ENCODE measurements around the gene CCDC12.
"Not testable (repeated sequence)": the region's sequence is repeated elsewhere in the genome, so short reads cannot be mapped to it uniquely, and the experiment has no call there.

CCDC12 gene

GRCh38 chr3:46979958-46980497 lies 3.5 kb upstream of the CCDC12 start:
- Mint-ChIP-seq H3K36me3 (peaks cover 3% of the 10 kb centered on the region), H3K27ac (peak overlapping the region; percentile 51), H3K4me1 (peaks cover 64% of the 10 kb centered on the region), H3K9me3 (no peaks in the 10 kb centered on the region), H3K4me3 (peak overlapping the region; percentile 86), H3K27me3 (no peaks in the 10 kb centered on the region)

DNA sequence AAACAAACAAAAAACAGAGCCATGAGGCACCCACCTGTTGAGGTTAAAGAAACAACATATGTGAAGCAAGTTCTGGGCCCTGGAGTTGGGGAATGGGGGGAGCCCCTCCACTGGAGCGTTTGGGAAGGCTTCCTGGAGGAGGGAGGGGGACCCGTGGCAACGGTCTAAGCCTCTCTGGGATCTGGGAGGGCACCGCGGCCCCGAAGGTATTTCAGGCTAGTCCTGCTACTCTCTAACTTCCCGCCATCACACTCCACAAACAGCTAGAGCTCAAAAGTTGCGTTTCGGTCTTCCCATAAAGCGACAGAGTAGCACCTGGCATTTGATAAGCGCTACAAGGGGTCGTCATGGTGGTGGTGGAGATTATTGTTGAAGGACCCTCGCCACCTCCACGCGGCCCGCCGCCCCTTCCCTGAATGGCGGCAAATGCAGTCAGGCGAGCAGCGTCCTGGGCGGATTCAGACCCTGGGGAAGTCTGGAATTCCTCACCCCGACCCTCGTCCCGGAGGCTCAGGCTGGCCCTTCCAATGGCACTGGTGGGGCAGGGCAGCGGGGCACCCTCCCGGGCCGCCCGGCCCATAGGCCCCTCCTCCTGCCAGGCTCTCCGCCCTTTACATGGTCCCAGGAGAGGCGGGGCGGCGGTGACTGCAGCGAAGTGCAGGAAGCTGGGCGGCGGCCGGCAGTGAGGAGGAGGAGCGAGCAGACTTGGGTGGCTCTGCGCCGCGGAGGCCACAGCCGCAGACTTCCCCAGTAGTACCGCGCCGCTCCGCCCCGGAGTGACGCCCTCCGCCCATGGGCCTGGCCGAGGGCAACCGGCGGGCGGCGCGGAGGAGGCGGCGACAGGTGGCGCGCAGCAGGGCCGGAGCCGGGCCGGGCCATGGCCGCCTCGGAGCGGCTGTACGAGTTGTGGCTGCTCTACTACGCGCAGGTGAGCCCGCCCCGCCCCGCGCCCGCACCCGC lies 2.7 kb upstream of the CCDC12 start, which contains the start of gene NBEAL2:
Gene NBEAL2 (plus strand): TSS at position 682 of the 960 bp plus-strand sequence. CDS start 196 bp downstream, at position 878.
- Mint-ChIP-seq H3K36me3 (peaks cover 1% of the 10 kb centered on the region), H3K4me1 (peaks cover 64% of the 10 kb centered on the region), H3K4me3 (peak within 1 kb of the TSS; percentile 88), H3K9me3 (no peaks in the 10 kb centered on the region), H3K27me3 (no peaks in the 10 kb centered on the region), H3K27ac (peak within 1 kb of the TSS; percentile 92)

DNA sequence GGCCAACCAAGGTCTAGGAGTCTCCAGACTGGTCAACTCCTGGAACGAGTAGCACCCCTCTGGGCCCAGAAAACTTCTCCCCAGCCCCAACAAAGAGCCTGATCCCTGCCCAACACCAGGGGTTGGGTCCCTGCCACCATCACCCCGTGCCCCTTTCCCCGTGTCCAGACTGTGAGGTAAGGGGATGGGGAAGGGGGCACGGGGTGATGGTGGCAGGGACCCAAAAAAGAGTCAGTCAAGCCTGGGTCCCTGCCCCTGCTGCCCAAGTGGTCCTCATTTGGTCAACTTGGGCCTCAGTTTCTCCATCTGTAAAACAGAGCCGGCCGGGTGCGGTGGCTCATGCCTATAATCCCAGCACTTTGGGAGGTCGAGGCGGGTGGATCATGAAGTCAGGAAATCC lies 1.8 kb upstream of the CCDC12 start:
- no peaks in the 10 kb centered on the region for H3K27me3 Mint-ChIP-seq
- peaks cover 64% of the 10 kb centered on the region for H3K4me1 Mint-ChIP-seq
- H3K36me3 Mint-ChIP-seq: peaks cover 1% of the 10 kb centered on the region
- H3K4me3 Mint-ChIP-seq: peak overlapping the region; percentile 65
- peak overlapping the region; percentile 92 for H3K27ac Mint-ChIP-seq
- no peaks in the 10 kb centered on the region for H3K9me3 Mint-ChIP-seq

GRCh38 chr3:46977811-46978195 lies 1.3 kb upstream of the CCDC12 start:
- peak overlapping the region; percentile 60 for H3K27ac Mint-ChIP-seq
- H3K27me3 Mint-ChIP-seq: no peaks in the 10 kb centered on the region
- peaks cover 65% of the 10 kb centered on the region for H3K4me1 Mint-ChIP-seq
- peak overlapping the region; percentile 65 for H3K4me3 Mint-ChIP-seq
- peaks cover 1% of the 10 kb centered on the region for H3K36me3 Mint-ChIP-seq
- no peaks in the 10 kb centered on the region for H3K9me3 Mint-ChIP-seq

GRCh38 chr3:46974421-46975171 lies 1.9 kb downstream of the CCDC12 start:
- peaks cover 9% of the 10 kb centered on the region for H3K36me3 Mint-ChIP-seq
- H3K9me3 Mint-ChIP-seq: no peaks in the 10 kb centered on the region
- peak overlapping the region; percentile 70 for H3K27ac Mint-ChIP-seq
- peaks cover 79% of the 10 kb centered on the region for H3K4me1 Mint-ChIP-seq
- H3K27me3 Mint-ChIP-seq: no peaks in the 10 kb centered on the region
- H3K4me3 Mint-ChIP-seq: peak overlapping the region; percentile 100

DNA sequence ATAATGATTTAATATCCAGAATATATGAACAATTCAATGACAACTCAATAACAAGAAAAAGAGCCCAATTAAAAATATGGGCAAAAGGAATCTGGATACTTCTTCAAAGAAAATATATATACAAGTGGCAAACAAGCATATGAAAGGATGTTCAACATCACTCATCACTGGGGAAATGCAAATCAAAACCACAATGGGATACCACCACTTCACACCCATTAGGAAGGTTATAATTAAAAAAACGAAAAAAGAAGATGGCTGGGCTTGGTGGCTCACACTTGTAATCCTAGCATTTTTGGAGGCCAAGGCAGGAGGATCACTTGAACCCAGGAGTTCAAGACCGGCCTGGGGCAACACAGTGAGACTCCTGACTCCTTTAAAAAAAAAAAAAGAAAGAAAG lies 4.1 kb downstream of the CCDC12 start:
- Mint-ChIP-seq H3K27ac (peak overlapping the region; percentile 65), H3K9me3 (no peaks in the 10 kb centered on the region), H3K27me3 (no peaks in the 10 kb centered on the region), H3K4me1 (peaks cover 87% of the 10 kb centered on the region), H3K36me3 (peaks cover 9% of the 10 kb centered on the region), H3K4me3 (peak overlapping the region; percentile 69)

- Mint-ChIP-seq H3K36me3 (peaks cover 9% of the 10 kb centered on the region), H3K9me3 (no peaks in the 10 kb centered on the region), H3K27me3 (no peaks in the 10 kb centered on the region), H3K27ac (peak overlapping the region; percentile 80), H3K4me3 (peak overlapping the region; percentile 69), H3K4me1 (peaks cover 87% of the 10 kb centered on the region)
Observed at GRCh38 chr3:46971742-46972141, 4.8 kb downstream of the CCDC12 start.

DNA sequence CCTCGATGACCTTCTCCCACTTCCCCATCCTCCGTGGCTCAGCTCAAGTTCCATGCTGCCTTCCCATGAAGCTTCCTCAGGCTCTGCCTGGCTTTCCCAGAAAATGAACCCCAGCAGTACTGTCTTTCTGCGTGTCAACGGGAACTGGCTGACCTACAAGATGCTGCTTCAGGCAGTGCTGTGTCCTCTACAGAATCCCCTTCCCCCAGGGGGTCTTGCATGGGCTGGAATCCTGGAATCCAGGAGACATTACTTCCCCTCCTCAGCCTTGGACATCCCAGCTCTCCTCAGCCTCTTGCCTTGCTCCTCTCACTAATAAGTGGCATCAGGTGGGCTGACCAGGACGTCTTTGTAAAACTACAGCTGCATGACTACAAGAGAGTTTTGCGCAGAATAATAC lies 5.4 kb downstream of the CCDC12 start:
- Mint-ChIP-seq H3K4me1 (peaks cover 87% of the 10 kb centered on the region), H3K4me3 (peak overlapping the region; percentile 69), H3K27me3 (no peaks in the 10 kb centered on the region), H3K9me3 (no peaks in the 10 kb centered on the region), H3K27ac (peak overlapping the region; percentile 56), H3K36me3 (peaks cover 9% of the 10 kb centered on the region)

DNA sequence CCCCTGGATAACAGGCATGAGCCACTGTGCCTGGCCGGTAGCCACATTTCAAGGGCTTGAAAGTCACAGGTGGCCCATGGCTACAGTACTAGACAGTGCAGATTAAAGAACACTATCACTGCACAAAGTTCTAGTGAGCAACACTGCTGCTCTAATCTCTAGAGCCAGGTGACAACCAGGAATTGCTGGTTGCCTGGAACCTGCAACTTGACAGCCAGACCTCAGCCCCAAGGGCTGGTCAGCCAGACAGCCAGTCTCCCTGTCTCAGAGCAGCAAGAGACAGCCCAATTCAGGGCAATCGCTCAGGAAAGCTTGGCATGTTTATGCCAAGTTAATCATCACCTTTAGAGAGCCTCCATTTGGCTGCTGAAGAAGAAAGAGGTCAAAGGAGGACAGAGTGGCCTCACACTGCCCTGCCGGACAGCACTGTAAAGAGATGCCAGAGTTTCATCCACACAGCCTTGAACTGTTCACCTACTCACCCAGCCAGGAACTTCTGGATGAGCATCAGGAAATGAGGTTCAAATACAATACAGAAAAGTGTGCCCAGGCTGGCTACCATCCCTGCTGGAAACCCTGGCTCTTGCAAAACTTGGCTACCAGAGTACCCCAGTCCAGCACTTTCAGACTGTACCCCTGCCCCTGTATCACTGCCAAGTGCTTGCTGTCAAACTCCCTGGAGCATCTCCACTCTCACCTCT lies 6.0 kb downstream of the CCDC12 start:
- peaks cover 90% of the 10 kb centered on the region for H3K4me1 Mint-ChIP-seq
- no peak overlapping the region for H3K27ac Mint-ChIP-seq
- H3K4me3 Mint-ChIP-seq: peak overlapping the region; percentile 26
- no peaks in the 10 kb centered on the region for H3K27me3 Mint-ChIP-seq
- no peaks in the 10 kb centered on the region for H3K9me3 Mint-ChIP-seq
- H3K36me3 Mint-ChIP-seq: peaks cover 11% of the 10 kb centered on the region

GRCh38 chr3:46968783-46969428 lies 7.6 kb downstream of the CCDC12 start:
- no peaks in the 10 kb centered on the region for H3K27me3 Mint-ChIP-seq
- H3K4me3 Mint-ChIP-seq: no peak overlapping the region
- peaks cover 87% of the 10 kb centered on the region for H3K4me1 Mint-ChIP-seq
- peak overlapping the region; percentile 35 for H3K27ac Mint-ChIP-seq
- no peaks in the 10 kb centered on the region for H3K9me3 Mint-ChIP-seq
- peaks cover 11% of the 10 kb centered on the region for H3K36me3 Mint-ChIP-seq

- Mint-ChIP-seq H3K27ac (peak overlapping the region; percentile 83), H3K4me1 (peaks cover 84% of the 10 kb centered on the region), H3K4me3 (no peak overlapping the region), H3K9me3 (no peaks in the 10 kb centered on the region), H3K27me3 (no peaks in the 10 kb centered on the region), H3K36me3 (peaks cover 13% of the 10 kb centered on the region)
Observed at GRCh38 chr3:46966811-46967210, 9.7 kb downstream of the CCDC12 start.

DNA sequence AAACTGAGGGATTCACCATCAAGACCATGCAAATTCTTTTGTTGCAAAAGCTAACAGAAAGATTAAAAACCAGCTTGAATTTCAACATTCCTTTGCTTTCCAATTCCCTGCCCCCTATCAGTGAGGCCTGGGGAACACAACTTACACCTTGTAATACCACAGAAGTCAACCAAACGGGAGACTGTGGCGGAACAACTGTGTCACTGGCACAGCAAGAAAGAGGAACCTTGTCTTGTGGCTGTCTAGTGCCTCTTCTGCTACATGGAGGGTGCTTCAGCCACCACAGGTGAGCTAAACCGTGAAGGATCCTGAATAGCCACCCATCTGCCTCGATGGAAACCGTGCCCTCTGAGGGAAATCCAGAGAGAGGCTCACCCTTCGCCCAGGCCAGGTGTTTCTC lies 11.4 kb downstream of the CCDC12 start:
- Mint-ChIP-seq H3K27ac (peak overlapping the region; percentile 51), H3K4me3 (no peak overlapping the region), H3K27me3 (no peaks in the 10 kb centered on the region), H3K4me1 (peaks cover 84% of the 10 kb centered on the region), H3K36me3 (peaks cover 13% of the 10 kb centered on the region), H3K9me3 (no peaks in the 10 kb centered on the region)

DNA sequence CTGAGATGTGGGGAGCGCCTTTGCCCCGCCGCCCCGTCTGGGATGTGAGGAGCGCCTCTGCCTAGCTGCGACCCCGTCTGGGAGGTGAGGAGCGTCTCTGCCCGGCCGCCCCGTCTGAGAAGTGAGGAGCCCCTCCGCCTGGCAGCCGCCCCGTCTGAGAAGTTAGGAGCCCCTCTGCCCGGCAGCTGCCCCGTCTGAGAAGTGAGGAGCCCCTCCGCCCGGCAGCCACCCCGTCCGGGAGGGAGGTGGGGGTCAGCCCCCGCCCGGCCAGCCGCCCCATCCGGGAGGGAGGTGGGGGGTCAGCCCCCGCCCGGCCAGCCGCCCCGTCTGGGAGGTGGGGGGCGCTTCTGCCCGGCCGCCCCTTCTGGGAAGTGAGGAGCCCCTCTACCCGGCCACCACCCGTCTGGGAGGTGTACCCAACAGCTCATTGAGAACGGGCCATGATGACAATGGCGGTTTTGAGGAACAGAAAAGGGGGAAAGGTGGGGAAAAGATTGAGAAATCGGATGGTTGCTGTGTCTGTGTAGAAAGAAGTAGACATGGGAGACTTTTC lies 12.4 kb downstream of the CCDC12 start:
- H3K4me1 Mint-ChIP-seq: peaks cover 84% of the 10 kb centered on the region
- not testable (repeated sequence) for H3K27me3 Mint-ChIP-seq, H3K4me3 Mint-ChIP-seq, H3K27ac Mint-ChIP-seq, H3K9me3 Mint-ChIP-seq
- peaks cover 13% of the 10 kb centered on the region for H3K36me3 Mint-ChIP-seq

DNA sequence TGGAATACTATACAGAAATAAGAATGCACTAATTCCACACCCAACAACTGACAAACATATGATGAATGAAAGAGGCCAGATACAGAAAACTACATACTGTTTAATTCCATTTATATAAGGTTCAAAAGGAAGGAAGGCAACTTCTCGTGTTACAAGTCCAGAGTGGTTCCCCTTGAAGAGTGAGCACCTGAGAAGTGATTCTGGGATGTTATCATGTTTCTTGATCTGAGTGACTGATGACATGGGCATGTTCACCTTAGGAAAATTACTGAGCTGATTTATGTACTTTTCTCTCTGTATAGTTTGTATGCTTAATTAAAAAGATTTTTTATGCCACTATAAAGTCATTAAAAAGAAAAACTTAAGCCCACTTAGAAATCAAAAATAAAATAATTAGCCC lies 13.6 kb downstream of the CCDC12 start:
- Mint-ChIP-seq H3K27me3 (no peaks in the 10 kb centered on the region), H3K36me3 (peaks cover 18% of the 10 kb centered on the region), H3K27ac (no peak overlapping the region), H3K4me1 (peaks cover 84% of the 10 kb centered on the region), H3K4me3 (peak overlapping the region; percentile 33), H3K9me3 (no peaks in the 10 kb centered on the region)

All from activated naive CD4-positive, alpha-beta T cell treated with anti-CD3 and anti-CD28 coated beads, Interleukin-2, amount 50 U/mL, for 24 hours (primary cell).